Keratinocyte (primary cell): ENCODE measurements around the gene DNAH8.

ENCODE experiments used
- CTCF ChIP-seq, 3 experiments: IDR thresholded peaks in 1 of 3; conservative IDR thresholded peaks in 1 of 3; optimal IDR thresholded peaks in 1 of 3; 2 replicates in 2 of 3; 3 replicates in 1 of 3; pipeline versions ENCODE3 to v1.5.1; 2011; ENCODE audit warnings: low read length in 3 of 3, mild to moderate bottlenecking in 3 of 3, moderate library complexity in 2 of 3, control low read depth in 1 of 3, inconsistent platforms in 1 of 3; ENCODE audit not compliant: insufficient read depth in 2 of 3; ENCODE audit errors: extremely low read depth in 1 of 3
- EZH2 ChIP-seq: IDR thresholded peaks from one replicate; pipeline ENCODE4 v1.6.1; 2012; ENCODE audit warnings: inconsistent platforms, mild to moderate bottlenecking, low read length, moderate library complexity

- TF ChIP-seq CTCF (optimal IDR thresholded peaks at IDR 0.05 in 1 of 3, IDR thresholded peaks at IDR 0.05 in 1 of 3, conservative IDR thresholded peaks at IDR 0.05 in 1 of 3; ENCODE audit: extremely low read depth in 1 of 3, insufficient read depth in 2 of 3, low read length in 3 of 3) = no peak
- no peak for TF ChIP-seq EZH2
These were observed 344.6 kb downstream of the DNAH8 start for GRCh38 chr6:39059496-39060310.
